ACC112 (cell line): ENCODE results near the gene YPEL3.

Experiments
- H2AFZ ChIP-seq: fragments of 200-600 bp; sonication (generic); one replicate; pipeline ENCODE4 v1.6.0; 2017; ENCODE audit warnings: antibody characterized with exemption, low read length; ENCODE audit not compliant: unreplicated experiment
- H3K27ac ChIP-seq: fragments of 200-600 bp; sonication (generic); 2 replicates; pipeline ENCODE4 v1.5.1; 2014; ENCODE audit warnings: low read depth, mild to moderate bottlenecking, antibody characterized with exemption, low read length, moderate library complexity
- H3K27me3 ChIP-seq: fragments of 200-600 bp; sonication (generic); 2 replicates; pipeline ENCODE4 v1.6.1; 2014; ENCODE audit warnings: mild to moderate bottlenecking, antibody characterized with exemption, low read length, moderate library complexity, mixed read lengths; ENCODE audit not compliant: insufficient read depth
- H3K36me3 ChIP-seq: fragments of 200-600 bp; sonication (generic); 2 replicates; pipeline ENCODE4 v1.6.1; 2016; ENCODE audit warnings: mild to moderate bottlenecking, antibody characterized with exemption, low read length, moderate library complexity, mixed read lengths; ENCODE audit not compliant: insufficient read depth
- H3K4me1 ChIP-seq: fragments of 200-600 bp; sonication (generic); one replicate; pipeline ENCODE4 v1.6.1; 2016; ENCODE audit warnings: low read length, mixed read lengths; ENCODE audit not compliant: insufficient read depth, unreplicated experiment, control insufficient read depth
- H3K4me3 ChIP-seq: fragments of 200-600 bp; sonication (generic); 2 replicates; pipeline ENCODE4 v1.5.1; 2014; ENCODE audit warnings: mild to moderate bottlenecking, low read depth, low read length
- H3K79me2 ChIP-seq: fragments of 200-600 bp; sonication (generic); one replicate; pipeline ENCODE4 v1.6.0; 2016; ENCODE audit warnings: low read length; ENCODE audit not compliant: control insufficient read depth, unreplicated experiment, insufficient read depth

Gene YPEL3

GRCh38 chr16:30088832-30089624, 7.0 kb downstream of the YPEL3 start:
- no peaks in the 10 kb centered on the region for H3K27me3 ChIP-seq
- H3K79me2 ChIP-seq = no peaks in the 10 kb centered on the region
- H3K36me3 ChIP-seq = peaks cover 7% of the 10 kb centered on the region; the same call in 1 of the 2 replicates
- no peak overlapping the region for H2AFZ ChIP-seq
- no peak overlapping the region for H3K27ac ChIP-seq
- H3K4me3 ChIP-seq = no peak overlapping the region
- peaks cover 12% of the 10 kb centered on the region for H3K4me1 ChIP-seq

DNA sequence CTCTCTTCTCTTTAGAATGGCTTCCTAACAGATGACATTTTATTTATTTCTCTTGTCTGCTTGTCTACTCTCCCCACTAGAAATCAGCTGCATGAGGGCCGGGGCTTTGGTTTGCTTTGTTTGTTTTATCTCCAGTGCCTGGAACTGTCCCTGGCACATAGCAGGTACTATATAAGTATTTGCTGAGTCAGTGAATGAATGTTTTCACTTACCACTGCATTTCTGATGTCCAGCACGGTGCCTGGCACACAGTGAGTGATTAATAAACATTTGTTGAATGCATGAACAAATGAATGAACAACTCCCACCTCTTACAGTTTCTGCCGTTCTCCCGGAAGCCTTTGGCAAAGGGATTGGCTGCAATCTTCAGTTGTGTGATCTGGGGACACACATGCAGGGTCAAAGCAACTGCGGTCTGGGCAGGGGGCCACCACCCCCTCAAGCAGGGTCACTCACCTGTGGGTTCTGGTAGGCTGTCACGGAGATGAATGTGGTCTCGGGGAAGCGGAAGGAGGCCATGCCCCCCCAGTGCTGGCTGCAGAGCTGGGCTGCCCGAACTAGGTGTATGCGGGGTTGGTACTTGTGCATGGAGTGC, 7.7 kb downstream of the YPEL3 start:
- H3K79me2 ChIP-seq = no peaks in the 10 kb centered on the region

DNA sequence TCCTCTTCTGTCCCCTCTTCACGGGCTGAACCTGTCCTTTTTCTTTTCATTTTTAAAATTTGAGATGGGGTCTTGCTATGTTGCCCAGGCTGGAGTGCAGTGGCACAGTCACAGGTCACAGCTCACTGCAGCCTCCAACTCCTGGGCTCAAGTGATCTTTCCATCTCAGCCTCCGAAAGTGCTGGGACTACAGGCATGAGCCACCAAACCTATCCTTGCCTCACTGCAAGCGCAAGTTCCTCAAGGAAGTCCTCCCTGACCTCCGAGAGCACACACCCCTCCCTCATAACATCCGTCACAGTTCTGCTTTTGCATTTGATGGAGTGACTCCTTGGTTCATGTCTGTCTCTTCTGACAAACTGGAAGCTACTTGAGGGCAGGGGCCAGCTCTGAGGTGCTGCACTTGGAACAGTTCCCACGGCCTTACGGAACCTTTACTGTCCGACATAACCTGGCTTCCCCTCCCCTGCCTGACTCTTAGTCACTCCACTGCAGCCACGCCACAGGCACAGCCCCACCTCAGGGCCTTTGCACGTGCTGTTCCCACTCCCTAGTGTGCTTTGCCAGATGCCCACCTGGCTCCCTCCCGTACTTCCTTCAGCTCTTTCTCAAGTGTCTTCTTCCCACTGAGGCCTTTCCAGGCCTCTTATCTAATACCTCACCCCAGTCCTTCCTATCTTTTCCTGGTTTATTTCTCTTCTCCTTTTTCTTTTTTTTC, 8.7 kb downstream of the YPEL3 start:
- Histone ChIP-seq H3K4me1 (peaks cover 12% of the 10 kb centered on the region), H3K36me3 (peaks cover 7% of the 10 kb centered on the region; the same call in 1 of the 2 replicates), H3K79me2 (no peaks in the 10 kb centered on the region), H3K4me3 (no peak overlapping the region), H3K27me3 (no peaks in the 10 kb centered on the region), H3K27ac (no peak overlapping the region), H2AFZ (no peak overlapping the region)

More for the DNA sequence above, 7.7 kb downstream of the YPEL3 start:
- no peak overlapping the region for H2AFZ ChIP-seq
- no peak overlapping the region for H3K4me3 ChIP-seq
- H3K27me3 ChIP-seq = no peaks in the 10 kb centered on the region
- H3K4me1 ChIP-seq = peaks cover 12% of the 10 kb centered on the region
- H3K27ac ChIP-seq = no peak overlapping the region
- peaks cover 7% of the 10 kb centered on the region; the same call in 1 of the 2 replicates for H3K36me3 ChIP-seq

DNA sequence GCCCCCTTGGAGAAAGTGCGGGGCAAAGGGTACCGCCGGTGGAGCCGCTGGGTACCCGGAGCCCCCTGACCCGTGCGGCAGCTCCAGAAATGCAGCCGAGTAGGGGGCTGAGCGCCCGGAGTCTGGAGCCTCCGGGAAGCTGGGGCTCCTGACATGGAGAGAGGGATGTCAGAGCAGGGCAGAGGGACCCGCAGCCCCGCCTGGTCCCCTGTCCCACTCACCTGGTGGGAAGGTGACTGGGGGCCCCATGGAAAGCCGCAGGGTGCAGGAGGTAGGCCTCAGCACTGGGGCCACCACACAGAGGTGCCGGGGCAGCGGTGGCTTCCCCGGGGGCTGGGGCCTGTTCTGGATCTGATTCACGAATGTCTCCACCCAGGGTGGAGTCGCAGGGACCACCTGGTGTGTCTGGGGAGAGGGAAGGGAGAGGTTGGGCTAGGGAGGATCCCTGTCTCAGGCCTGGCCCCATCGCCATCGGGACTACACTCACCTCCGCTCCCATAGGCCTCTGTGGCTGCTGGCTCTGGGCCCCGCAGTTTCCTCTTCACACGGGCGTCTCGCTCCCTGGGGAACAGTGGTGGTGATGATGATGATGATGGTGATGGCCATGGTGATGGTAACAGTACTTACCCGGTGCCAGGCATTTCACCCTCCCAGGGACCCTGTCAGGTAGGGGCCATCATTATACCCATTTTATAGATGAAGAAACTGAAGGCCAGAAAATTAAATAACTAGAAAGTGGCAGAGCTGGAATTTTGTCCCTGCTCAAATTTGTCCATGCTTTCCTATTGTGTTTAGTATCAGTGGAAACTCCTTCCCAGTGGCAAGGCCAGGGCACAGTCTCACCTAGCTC, 9.5 kb downstream of the YPEL3 start:
- Histone ChIP-seq H3K79me2 (no peaks in the 10 kb centered on the region), H3K27ac (no peak overlapping the region), H3K4me3 (no peak overlapping the region), H3K36me3 (peaks cover 7% of the 10 kb centered on the region; the same call in 1 of the 2 replicates), H3K4me1 (peaks cover 12% of the 10 kb centered on the region), H2AFZ (no peak overlapping the region), H3K27me3 (no peaks in the 10 kb centered on the region)

- peaks cover 12% of the 10 kb centered on the region for H3K4me1 ChIP-seq
- H2AFZ ChIP-seq = no peak overlapping the region
- H3K79me2 ChIP-seq = peaks cover 5% of the 10 kb centered on the region
- H3K27me3 ChIP-seq = no peaks in the 10 kb centered on the region
- H3K36me3 ChIP-seq = peaks cover 11% of the 10 kb centered on the region; the same call in 1 of the 2 replicates
- H3K4me3 ChIP-seq = no peak overlapping the region
- H3K27ac ChIP-seq = peak overlapping the region; percentile 56; the same call in 1 of the 2 replicates
These were observed 10.2 kb downstream of the YPEL3 start for GRCh38 chr16:30085820-30086219.

DNA sequence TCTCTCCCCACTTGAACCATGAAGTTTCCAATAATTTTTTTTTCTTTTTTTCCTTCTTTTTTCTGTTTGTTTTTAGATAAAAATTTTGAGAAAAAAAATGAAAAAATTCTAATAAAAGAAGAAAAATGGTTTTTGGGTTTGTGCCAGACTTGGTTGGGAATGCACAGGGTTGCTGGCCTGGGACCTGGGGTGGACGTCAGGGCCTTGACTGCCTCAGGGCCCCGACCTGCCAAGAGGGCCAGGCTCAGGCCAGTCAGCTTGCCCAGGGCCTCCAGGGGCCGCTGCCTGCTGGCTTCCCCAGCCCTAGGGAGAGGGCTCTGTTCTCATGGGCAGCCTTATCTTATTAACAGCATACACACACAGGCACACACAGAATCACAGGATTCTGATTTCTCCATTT, 10.8 kb downstream of the YPEL3 start:
- H3K36me3 ChIP-seq = peaks cover 13% of the 10 kb centered on the region; the same call in 1 of the 2 replicates

DNA sequence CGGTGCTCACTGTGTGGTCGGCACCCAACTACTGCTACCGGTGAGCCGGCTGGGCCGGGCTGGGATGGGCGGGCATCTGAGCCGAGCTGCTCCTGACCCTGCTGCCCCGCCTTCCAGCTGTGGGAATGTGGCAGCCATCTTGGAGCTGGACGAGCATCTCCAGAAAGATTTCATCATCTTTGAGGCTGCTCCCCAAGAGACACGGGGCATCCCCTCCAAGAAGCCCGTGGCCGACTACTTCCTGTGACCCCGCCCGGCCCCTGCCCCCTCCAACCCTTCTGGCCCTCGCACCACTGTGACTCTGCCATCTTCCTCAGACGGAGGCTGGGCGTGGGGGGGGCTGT, 11.2 kb downstream of the YPEL3 start:
- peak overlapping the region; percentile 56 for H3K27ac ChIP-seq
- H3K27me3 ChIP-seq = no peaks in the 10 kb centered on the region
- H3K79me2 ChIP-seq = peaks cover 11% of the 10 kb centered on the region
- peaks cover 3% of the 10 kb centered on the region for H3K4me1 ChIP-seq
- H2AFZ ChIP-seq = no peak overlapping the region
- H3K36me3 ChIP-seq = peaks cover 14% of the 10 kb centered on the region; the same call in 1 of the 2 replicates
- no peak overlapping the region for H3K4me3 ChIP-seq

More for the DNA sequence above, 10.8 kb downstream of the YPEL3 start:
- Histone ChIP-seq H3K4me3 (no peak overlapping the region), H3K27me3 (no peaks in the 10 kb centered on the region), H3K79me2 (peaks cover 9% of the 10 kb centered on the region), H3K27ac (peak overlapping the region; percentile 56), H3K4me1 (peaks cover 8% of the 10 kb centered on the region), H2AFZ (no peak overlapping the region)

DNA sequence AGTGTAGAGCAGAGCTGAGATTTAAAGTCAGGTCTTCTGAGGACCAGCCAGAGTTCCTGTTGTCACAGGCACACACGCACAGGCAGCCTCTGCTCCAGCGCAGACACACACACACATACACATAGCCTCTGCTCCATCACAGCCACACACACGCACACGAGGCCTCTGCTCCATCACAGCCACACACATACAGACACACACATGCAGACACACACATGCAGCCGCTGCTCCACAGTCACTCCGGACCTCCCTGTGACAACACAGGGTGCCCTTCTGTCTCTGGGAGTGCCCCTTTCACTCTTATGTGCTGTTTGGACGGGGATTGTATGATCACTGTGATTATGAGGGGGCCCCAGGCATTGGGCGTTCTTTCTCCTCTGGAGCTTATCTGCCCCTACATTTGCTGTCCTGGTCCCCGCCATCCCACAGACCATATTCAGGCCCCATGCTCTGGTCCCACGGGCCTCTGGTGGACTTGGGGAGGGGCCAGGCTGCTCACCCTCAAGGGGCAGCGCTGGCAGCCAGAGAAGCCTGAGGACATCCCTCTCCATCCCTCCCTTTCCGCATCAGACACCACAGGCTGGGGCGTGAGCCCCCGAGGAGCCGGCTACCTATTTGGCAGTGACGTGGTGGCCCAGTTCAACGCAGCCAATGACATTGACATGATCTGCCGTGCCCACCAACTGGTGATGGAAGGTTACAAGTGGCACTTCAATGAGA, 11.8 kb downstream of the YPEL3 start:
- H3K4me1 ChIP-seq = no peaks in the 10 kb centered on the region
- H2AFZ ChIP-seq = no peak overlapping the region
- no peaks in the 10 kb centered on the region for H3K27me3 ChIP-seq
- H3K79me2 ChIP-seq = peaks cover 17% of the 10 kb centered on the region
- H3K4me3 ChIP-seq = no peak overlapping the region
- no peak overlapping the region for H3K27ac ChIP-seq
- peaks cover 16% of the 10 kb centered on the region; the same call in 1 of the 2 replicates for H3K36me3 ChIP-seq

- Histone ChIP-seq H3K27ac (no peak overlapping the region), H3K36me3 (peaks cover 21% of the 10 kb centered on the region; the same call in 1 of the 2 replicates), H3K27me3 (no peaks in the 10 kb centered on the region), H3K4me1 (no peaks in the 10 kb centered on the region), H3K79me2 (peaks cover 25% of the 10 kb centered on the region), H3K4me3 (no peak overlapping the region), H2AFZ (no peak overlapping the region)
These were observed 12.6 kb downstream of the YPEL3 start for GRCh38 chr16:30083216-30084055.
